ENCODE data around the gene TRIM14.

The TRIM14 gene

DNA sequence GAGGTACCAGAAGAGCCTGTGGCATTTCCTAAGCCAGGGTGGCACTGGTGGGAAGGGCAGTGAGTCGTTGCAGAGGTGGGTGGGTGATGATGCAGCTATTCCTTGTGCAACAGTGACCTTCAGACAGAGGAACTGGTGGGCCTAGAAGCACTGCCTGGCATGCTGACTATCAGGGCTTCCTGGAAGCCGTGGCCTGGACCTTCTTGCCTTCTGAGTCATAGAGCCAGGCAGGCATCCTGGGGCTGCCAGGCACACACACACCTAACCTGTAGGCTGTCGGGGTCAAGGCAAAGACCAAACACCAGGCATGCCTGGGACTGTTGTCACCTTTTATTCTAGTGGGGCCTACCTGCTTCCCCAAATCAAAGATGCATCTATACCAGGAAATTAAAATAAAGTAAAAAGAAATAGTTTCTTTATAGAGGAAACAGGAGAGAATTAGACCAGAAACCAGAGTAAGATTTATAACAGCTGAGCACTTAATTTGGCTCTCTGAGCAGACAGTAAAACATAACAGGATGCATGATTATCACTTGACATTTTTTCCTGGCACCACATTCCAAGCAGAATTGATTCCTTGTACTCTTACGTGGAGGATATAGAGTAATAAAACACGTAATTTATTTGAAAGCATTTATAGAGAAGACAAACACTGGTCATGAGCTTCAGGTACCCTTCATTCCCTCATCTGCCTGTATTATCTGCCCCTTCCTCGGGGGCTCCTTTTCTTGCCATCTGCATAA is 37.4 kb downstream of the TRIM14 start:
- H3K36me3 ChIP-seq (ENCODE audit: insufficient read depth, low read length) = peaks cover 63% of the 10 kb centered on the region; the same call in 1 of the 2 replicates
- H3K4me3 ChIP-seq (ENCODE audit: low read length, poor library complexity, severe bottlenecking) = no peak overlapping the region
- no peaks in the 10 kb centered on the region for H3K9me3 ChIP-seq (ENCODE audit: insufficient read depth, low read depth, low read length)
- TF ChIP-seq, protein P1, sequence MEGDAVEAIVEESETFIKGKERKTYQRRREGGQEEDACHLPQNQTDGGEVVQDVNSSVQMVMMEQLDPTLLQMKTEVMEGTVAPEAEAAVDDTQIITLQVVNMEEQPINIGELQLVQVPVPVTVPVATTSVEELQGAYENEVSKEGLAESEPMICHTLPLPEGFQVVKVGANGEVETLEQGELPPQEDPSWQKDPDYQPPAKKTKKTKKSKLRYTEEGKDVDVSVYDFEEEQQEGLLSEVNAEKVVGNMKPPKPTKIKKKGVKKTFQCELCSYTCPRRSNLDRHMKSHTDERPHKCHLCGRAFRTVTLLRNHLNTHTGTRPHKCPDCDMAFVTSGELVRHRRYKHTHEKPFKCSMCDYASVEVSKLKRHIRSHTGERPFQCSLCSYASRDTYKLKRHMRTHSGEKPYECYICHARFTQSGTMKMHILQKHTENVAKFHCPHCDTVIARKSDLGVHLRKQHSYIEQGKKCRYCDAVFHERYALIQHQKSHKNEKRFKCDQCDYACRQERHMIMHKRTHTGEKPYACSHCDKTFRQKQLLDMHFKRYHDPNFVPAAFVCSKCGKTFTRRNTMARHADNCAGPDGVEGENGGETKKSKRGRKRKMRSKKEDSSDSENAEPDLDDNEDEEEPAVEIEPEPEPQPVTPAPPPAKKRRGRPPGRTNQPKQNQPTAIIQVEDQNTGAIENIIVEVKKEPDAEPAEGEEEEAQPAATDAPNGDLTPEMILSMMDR (conservative IDR thresholded peaks at IDR 0.05; ENCODE audit: low read length) = no peak
- no peak overlapping the region for H2AFZ ChIP-seq (ENCODE audit: low read length)
- no peaks in the 10 kb centered on the region for H3K79me2 ChIP-seq (ENCODE audit: insufficient read depth, low read length)
- no peaks in the 10 kb centered on the region for H3K4me1 ChIP-seq (ENCODE audit: insufficient read depth, low read length, poor library complexity, severe bottlenecking)
- no peaks in the 10 kb centered on the region for H4K20me1 ChIP-seq (ENCODE audit: insufficient read depth, low read length, poor library complexity, severe bottlenecking)
- H3K27me3 ChIP-seq (ENCODE audit: insufficient read depth, low read length, poor library complexity, severe bottlenecking) = no peaks in the 10 kb centered on the region
- H3F3A ChIP-seq (ENCODE audit: low read depth) = no peaks in the 10 kb centered on the region
- H3K9ac ChIP-seq (ENCODE audit: low read depth, low read length, poor library complexity, severe bottlenecking) = no peak overlapping the region
- H3K9me2 ChIP-seq (replicated peaks; ENCODE audit: low read depth, low read length) = no peaks in the 10 kb centered on the region
- no peak overlapping the region for H3K4me2 ChIP-seq (ENCODE audit: low read depth, low read length, poor library complexity, severe bottlenecking)

DNA sequence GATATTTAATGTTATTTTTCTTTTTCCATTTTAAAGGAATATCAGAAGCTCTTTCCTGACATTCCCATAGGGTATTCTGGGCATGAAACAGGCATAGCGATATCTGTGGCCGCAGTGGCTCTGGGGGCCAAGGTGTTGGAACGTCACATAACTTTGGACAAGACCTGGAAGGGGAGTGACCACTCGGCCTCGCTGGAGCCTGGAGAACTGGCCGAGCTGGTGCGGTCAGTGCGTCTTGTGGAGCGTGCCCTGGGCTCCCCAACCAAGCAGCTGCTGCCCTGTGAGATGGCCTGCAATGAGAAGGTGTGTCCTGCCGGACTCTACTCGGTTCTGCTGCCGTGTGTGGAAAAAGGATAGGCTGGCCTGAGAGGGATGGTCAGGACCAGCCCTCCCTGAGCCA is 38.2 kb downstream of the TRIM14 start:
- H3K79me2 ChIP-seq (ENCODE audit: insufficient read depth, low read length) = no peaks in the 10 kb centered on the region
- H3K9me3 ChIP-seq (ENCODE audit: insufficient read depth, low read depth, low read length) = no peaks in the 10 kb centered on the region
- no peak overlapping the region for H3K9ac ChIP-seq (ENCODE audit: low read depth, low read length, poor library complexity, severe bottlenecking)
- no peaks in the 10 kb centered on the region for H3K4me1 ChIP-seq (ENCODE audit: insufficient read depth, low read length, poor library complexity, severe bottlenecking)
- no peak overlapping the region for H3K4me2 ChIP-seq (ENCODE audit: low read depth, low read length, poor library complexity, severe bottlenecking)
- TF ChIP-seq, protein P1 (conservative IDR thresholded peaks at IDR 0.05; ENCODE audit: low read length) = no peak
- TF ChIP-seq EZH2phosphoT487 (IDR thresholded peaks at IDR 0.05; ENCODE audit: borderline replicate concordance) = no peak
- H3K4me3 ChIP-seq (ENCODE audit: low read length, poor library complexity, severe bottlenecking) = no peak overlapping the region
- H2AFZ ChIP-seq (ENCODE audit: low read length) = no peak overlapping the region
- H3K9me2 ChIP-seq (replicated peaks; ENCODE audit: low read depth, low read length) = no peaks in the 10 kb centered on the region
- H3F3A ChIP-seq (ENCODE audit: low read depth) = no peaks in the 10 kb centered on the region
- H3K36me3 ChIP-seq (ENCODE audit: insufficient read depth, low read length) = peaks cover 57% of the 10 kb centered on the region; the same call in 1 of the 2 replicates
- no peaks in the 10 kb centered on the region for H4K20me1 ChIP-seq (ENCODE audit: insufficient read depth, low read length, poor library complexity, severe bottlenecking)
- H3K27me3 ChIP-seq (ENCODE audit: insufficient read depth, low read length, poor library complexity, severe bottlenecking) = no peaks in the 10 kb centered on the region

DNA sequence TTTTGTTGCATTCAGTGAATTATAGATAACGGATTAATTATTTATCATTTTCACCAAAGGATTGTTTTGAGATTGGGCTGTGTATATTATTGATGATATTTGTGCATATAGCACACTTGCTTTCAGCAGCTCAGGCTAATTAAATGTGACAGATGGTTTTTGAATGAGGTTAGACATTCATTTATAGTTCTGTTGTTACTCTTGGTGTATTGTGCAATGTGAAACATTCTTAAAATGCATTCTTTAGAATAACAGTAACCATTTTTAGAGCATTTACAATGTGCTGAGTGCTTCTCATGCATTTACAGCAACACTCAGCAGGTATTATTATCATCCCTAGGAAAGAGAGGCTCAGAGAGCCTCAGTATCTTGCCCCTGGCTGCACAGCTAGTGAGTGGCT is 38.7 kb downstream of the TRIM14 start:
- Histone ChIP-seq H3K79me2 (ENCODE audit: insufficient read depth, low read length) (no peaks in the 10 kb centered on the region), H3K9me3 (ENCODE audit: insufficient read depth, low read depth, low read length) (no peaks in the 10 kb centered on the region), H3K27me3 (ENCODE audit: insufficient read depth, low read length, poor library complexity, severe bottlenecking) (no peaks in the 10 kb centered on the region), H3K4me3 (ENCODE audit: low read length, poor library complexity, severe bottlenecking) (no peak overlapping the region), H3K4me2 (ENCODE audit: low read depth, low read length, poor library complexity, severe bottlenecking) (no peak overlapping the region), H3K9me2 (replicated peaks; ENCODE audit: low read depth, low read length) (no peaks in the 10 kb centered on the region), H3K4me1 (ENCODE audit: insufficient read depth, low read length, poor library complexity, severe bottlenecking) (no peaks in the 10 kb centered on the region), H3K9ac (ENCODE audit: low read depth, low read length, poor library complexity, severe bottlenecking) (no peak overlapping the region), H3K36me3 (ENCODE audit: insufficient read depth, low read length) (peaks cover 53% of the 10 kb centered on the region; the same call in 1 of the 2 replicates), H3F3A (ENCODE audit: low read depth) (no peaks in the 10 kb centered on the region), H4K20me1 (ENCODE audit: insufficient read depth, low read length, poor library complexity, severe bottlenecking) (no peaks in the 10 kb centered on the region), H2AFZ (ENCODE audit: low read length) (no peak overlapping the region)
- TF ChIP-seq EZH2phosphoT487 (IDR thresholded peaks at IDR 0.05; ENCODE audit: borderline replicate concordance) = no peak
- TF ChIP-seq, protein P1 (conservative IDR thresholded peaks at IDR 0.05; ENCODE audit: low read length) = no peak
